Measurements from ENCODE around the gene CNOT6.

GRCh38 chr5:180595046-180595379, 100.8 kb downstream of the CNOT6 start:
- TF ChIP-seq CTCF (conservative IDR thresholded peaks at IDR 0.05) (no peak), EZH2 (IDR thresholded peaks at IDR 0.05; ENCODE audit: low read depth) (no peak)
